Neural progenitor cell (in vitro differentiated cells): ENCODE measurements around the gene OLFML2A.

Source experiments
- EZH2 ChIP-seq: fragments of 200-600 bp; sonication (generic); IDR thresholded peaks from 2 replicates; pipeline ENCODE4 v1.6.1; 2017; ENCODE audit warnings: antibody characterized with exemption, mild to moderate bottlenecking, moderate library complexity
- TF ChIP-seq, protein P1 (sequence below): fragments of 200-600 bp; sonication (generic); IDR thresholded peaks from 2 replicates; pipeline ENCODE4 v1.5.1; 2017; ENCODE audit warnings: antibody characterized with exemption, mild to moderate bottlenecking

DNA sequence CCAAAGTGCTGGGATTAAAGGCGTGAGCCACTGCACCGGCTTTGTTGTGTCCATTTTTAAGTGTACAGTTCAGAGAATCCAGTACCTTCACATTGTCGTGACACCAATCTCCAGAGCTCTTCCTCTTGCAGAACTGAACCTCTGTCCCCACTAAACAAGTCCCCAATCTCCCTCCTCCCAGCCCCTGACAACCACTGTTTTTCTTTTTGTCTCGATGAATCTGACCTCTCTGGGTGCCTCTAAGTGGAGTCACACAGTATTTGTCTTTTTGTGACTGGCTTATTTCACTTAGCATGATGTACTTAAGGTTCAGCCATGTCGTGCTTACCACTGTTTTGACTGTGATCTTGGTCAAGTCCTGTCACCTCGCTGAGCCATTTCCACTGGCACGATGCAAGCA, 77.9 kb downstream of the OLFML2A start:
- TF ChIP-seq EZH2 = no peak
- TF ChIP-seq, protein P1, sequence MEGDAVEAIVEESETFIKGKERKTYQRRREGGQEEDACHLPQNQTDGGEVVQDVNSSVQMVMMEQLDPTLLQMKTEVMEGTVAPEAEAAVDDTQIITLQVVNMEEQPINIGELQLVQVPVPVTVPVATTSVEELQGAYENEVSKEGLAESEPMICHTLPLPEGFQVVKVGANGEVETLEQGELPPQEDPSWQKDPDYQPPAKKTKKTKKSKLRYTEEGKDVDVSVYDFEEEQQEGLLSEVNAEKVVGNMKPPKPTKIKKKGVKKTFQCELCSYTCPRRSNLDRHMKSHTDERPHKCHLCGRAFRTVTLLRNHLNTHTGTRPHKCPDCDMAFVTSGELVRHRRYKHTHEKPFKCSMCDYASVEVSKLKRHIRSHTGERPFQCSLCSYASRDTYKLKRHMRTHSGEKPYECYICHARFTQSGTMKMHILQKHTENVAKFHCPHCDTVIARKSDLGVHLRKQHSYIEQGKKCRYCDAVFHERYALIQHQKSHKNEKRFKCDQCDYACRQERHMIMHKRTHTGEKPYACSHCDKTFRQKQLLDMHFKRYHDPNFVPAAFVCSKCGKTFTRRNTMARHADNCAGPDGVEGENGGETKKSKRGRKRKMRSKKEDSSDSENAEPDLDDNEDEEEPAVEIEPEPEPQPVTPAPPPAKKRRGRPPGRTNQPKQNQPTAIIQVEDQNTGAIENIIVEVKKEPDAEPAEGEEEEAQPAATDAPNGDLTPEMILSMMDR = no peak
